ENCODE measurements around the gene MOCS1. TPM values are rescaled to one million over a fixed set of nuclear protein-coding genes. Genes with fewer than 3 reads are reported as not detected.

The MOCS1 gene
- polyA plus RNA-seq, 1 donor, result 11.0 TPM

DNA sequence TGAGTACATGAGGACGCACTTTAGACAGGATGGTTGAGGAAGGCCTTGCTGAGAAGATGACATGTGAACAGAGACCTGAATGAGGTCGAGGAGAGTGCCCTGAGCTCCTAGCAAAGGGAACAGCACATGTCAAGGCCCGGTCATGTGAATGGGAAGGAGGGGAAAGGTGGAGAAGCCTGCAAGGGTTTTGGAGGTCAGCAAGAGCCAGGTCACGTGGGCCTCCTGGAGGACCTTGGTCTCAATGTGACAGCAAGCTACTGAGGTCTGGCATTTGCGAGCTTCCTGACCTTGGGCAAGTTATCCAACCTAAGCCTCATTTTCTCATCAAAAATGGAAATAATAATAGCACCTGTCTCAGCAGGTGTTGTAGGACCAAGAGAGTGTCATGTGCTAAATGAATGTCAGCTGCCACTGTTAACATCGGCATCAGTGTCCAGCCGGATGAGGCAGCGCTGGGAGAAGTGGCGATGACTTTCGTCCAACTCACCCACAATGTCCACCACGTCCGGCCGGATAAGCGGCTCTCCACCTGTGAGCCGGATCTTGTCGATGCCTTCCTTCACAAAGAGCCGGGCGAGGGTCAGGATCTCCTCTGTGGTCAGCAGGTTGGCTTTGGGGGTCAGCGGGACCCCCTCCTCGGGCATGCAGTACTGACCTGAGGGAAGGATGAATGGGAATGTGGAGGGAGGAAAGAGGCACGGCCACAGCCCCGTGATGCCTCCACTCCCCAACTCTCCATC is 8.9 kb downstream of the MOCS1 start:
- no peak for DNase-seq

DNA sequence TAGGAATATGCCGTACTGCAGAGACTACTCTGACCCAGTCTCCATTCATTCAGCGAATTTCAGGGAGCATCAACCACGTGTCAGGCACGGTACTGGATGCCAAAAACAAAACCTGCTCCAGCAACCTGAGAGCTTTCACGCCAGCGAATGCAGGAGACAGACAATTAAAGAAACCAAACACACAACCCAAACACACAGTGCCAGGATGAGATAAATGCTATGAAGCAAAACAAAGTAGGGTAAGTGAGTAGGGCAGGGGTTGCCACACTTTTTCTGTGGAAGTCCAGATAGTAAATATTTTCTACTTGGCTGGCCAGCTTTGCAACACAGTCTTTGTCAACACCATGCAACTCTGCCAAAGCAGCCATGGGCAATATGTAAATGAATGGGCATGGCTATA is 10.0 kb downstream of the MOCS1 start:
- DNase-seq, result no peak

DNA sequence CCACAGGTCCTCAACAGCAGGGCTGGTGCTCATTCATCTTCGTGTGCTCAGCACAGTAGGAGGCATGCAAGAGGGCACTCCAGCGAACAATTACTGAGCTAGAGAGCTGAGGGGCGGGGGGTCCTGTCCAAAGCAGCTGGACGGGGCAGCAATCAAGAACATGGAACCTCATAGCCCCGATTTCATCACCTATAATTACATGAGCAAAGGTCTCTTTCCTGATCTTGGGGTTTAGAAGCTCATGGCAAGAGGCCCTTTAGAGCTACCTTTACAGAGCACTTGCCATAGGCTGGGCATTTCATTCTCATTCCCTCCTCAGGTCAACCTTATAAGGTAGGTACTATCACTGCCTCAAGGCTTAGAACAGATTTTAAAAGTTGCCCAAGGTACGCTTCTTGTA is 10.4 kb downstream of the MOCS1 start:
- no peak for DNase-seq

DNA sequence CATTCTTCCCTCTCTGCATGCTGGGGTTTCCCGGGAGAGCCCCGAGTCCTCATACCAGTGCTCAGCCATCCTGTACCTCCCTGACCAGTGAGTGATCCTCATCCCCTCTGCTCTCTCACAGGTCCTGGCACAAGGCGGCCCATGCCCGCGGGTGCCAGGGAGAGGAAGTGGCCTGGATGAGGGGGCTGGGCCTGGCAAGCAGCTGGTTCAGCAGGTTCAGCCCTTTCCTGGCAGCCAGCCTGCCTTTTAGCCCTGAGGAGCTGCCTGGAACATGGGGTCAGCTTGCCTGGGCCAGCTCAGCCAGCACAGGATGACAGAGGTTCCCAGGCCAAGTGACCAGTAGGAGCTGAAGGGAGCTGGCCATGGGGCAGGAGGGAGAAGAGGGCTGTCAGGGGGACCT is 10.9 kb downstream of the MOCS1 start:
- no peak for DNase-seq

DNA sequence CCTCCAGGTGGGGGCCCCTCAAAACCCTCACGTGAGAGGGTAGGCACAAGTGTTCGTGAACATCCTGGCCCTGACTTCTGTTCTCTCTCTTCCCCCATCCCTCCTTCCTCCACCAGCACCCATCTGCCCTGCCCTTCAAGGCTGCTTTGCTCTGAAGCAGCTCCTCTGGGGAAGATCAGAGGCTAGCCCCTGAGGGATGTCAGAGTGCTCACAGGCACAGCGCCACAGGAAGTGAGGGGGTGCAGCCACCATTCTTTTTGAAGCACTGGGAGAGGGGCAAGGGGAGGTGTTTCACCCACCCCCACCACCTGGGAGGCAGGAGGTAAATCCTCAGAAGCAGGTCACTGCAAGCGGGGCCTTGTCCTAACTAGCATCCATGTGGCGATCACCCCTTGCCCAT is 11.4 kb downstream of the MOCS1 start:
- DNase-seq, result no peak

DNA sequence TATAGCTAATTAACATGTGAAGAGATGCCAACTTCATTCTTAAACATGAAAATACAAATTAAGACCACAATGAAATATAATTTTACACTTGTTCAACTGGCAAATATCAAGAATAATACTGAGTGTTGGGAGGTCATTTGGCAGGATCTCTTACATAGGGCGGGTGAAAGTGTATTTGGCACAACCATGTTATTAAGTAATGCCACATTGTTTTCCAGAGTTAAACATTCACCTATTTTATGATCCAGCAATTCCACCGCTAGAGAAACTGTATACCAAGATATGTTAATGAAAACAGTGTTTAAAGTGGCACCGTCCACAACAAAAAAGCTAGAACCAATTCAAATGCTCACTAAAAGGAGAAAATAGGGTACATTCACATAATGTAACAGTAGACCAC is 14.1 kb downstream of the MOCS1 start:
- no peak for DNase-seq

DNA sequence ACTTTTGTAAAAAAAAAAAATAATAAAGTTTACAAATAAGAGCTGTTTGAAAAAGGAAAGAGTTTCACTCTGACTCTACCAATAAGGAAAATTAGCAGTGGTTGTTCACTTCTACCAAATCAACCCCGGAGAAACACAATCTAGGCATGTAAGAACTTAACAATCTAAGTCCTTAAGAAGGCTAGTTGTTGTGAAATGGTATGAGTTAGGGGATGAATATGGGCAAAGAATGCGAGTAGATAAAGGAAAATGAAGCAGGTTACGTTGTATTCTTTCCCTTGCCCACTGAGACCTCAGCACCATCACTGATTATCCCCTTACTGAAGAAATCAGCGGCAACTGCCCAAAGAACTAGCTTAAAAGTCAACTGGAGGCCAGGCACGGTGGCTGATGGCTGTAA is 15.4 kb downstream of the MOCS1 start:
- no peak for DNase-seq

DNA sequence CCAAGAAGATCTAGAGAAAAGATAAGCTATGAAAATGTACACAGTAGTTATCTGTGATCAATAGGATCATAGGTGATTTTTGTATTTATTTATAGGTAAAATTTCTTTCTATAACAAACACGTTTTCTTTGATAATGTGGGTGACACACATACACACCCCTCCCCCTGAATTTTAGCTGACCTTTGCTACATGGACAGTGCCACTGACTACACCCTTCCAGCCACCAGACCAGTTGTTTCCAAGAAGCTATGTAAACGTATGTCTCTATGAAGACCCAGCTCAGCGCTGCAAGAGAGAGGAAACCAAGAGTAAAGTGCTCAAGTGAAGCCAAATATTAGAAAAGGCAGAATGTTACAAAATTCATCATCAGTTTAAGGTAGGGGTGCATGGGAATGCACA is 16.3 kb downstream of the MOCS1 start:
- DNase-seq, result no peak

DNA sequence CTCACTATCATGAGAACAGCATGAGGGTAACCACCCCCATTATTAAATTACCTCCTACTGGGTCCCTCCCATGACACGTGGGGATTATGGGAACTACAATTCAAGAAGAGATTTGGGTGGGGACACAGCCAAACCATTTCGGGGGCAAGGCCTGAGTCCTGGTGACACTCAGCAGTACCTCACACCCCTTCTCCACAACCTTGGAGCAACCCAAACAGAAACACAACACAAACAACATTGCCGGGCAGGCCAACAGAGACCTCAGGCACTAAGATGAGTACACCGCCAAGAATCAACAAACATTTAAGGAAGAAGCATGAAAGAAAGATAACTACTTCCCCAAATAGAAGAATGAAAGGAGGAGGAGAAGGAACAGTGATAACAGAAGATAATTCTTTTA is 16.9 kb downstream of the MOCS1 start:
- DNase-seq, result no peak

DNA sequence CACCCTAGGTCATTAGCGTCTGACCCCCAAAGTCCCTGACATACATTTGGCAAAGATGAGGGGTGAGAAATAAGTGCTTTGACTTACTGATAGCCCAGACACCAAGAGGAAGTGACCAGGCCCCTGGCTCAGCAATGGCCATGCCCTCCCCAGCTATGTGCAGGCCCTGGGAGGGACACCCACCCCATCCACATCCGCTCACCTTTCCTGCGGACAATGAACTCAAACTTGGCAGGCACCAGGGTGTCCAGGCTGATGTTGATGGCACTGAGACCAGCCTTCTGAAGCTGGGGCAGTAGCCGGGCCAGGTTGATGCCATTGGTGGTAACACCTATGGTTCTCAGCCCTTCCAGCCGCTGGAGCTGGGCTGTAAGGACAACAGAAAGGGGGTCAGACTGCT is 18.4 kb downstream of the MOCS1 start:
- no peak for DNase-seq

DNA sequence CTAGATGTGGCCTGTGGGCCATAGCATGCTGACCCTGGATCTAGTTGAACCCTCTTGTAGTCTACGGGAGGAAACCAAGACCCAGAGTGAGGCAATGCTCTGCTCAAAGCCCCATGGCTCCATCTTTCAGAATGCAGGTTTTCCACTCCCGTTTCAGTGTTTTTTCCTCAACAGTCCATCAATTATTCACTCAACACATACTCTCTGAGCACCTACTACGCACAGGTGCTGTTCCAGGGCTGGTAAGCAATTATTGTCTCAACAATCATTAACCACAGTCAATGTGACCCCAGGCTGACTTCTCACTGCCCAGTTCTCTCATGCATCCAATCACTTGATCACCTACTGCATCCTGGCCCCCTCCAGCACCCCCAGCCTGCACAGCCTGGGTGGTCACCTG is 20.0 kb downstream of the MOCS1 start:
- DNase-seq, result no peak

DNA sequence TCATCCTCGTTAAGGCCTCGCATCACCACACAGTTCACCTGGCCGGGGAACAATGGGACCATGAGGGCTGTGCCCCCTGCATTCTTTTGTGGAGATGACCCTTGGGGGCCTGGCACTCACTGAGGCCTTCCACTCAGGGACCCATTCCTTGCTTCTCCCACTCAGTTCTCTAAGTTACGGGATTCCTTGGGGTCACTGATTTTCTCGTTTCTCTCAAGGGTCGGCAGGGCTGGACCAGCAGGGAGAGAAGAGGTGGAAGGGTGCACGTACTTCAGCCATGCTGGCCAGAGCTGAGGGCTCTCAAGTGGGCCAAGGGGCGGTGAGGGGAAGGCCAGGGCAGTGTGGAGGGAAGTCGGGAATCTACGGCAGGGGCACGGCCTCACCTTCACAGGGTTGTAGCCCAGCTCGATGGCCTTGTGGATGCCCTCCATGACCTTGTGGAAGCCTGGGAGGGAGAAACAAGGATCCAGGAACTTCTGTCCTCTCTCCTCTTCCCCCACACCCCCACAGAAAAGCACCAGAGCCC is 20.8 kb downstream of the MOCS1 start:
- no peak for DNase-seq

DNA sequence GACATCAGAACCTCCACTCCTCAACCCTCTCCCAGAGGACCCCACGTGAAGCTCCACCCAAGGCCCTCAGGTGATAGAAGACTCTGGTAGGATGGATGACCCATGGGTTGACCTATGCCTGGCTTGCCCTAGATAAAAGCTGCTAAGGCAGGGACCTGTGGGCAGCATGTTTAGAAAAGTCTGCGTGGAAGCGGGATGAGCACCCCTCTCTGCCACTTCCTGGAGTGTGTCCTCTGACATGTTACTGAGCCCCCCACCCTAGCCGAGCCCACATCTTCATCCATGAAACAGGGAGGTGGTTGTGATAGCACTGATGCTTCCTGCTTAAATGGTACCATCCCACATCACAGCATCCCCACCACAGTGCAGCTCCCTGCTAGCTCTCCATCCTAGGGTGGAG is 21.8 kb downstream of the MOCS1 start:
- no peak for DNase-seq

DNA sequence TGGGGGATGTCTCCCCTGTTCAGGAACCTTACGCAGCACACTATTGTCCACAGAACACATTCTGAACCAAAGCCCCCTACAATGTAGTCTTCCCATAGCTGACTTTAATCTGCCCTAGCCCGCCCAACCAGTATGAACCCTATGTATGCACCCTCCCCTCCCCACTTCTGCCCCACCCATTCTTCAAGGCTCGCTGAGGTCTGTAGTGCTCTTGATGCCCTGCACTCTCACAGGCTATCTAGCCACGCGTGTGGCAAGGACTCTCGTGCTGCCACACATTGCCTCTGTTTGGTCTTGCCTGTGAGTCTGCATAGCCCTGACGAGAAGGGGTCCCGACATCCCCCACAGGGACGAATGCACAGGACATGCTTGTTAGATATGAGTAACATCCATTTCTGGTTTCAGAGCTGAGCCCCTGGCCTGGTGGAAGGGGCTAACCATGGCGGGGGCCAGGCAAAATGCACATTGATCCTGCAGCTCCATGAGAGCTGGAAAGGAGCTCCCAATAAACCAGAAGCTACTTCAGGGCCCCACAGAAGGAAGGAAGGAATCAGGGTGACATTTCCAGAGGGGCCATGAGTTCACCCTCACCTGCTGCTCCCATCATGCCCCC is 22.6 kb downstream of the MOCS1 start:
- DNase-seq, result no peak

DNA sequence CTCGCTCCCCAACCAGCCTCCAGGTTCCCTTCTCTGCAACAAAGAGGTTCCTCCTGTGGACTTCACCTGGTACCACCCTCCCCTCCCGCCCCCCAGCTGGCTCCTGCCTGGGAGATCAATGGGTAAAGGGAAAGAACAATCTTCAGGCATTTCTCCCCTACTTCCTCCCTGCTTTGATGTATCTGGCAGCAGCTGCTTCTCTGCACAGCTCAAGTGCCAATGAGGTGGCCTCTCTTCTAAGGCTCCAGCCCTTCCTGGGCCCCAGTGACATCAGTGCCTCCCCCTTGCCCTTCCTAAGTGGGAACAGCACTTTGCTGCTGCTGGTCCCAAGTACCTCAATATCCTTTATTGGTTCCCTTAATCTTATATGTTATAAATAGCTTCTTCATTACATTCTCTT is 23.5 kb downstream of the MOCS1 start:
- no peak for DNase-seq

DNA sequence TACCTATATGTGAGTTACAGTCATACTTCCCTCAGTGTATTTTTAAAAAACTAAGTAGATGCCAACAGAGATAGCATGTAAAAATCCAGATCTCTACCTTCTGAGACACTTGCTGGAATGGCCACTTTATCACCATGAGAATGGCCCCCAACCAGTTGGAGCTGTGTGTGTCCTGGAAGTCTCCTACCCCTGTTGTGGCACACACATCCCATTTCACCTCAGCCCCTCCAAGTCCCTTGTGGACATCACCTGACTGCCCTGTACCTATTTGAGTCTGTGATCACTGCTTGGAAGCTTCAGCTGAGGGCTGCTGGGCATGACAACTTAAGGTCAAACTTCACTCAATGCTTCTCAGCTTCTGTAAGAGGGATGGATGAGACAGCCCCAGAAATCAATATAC is 24.1 kb downstream of the MOCS1 start:
- DNase-seq, result no peak

DNA sequence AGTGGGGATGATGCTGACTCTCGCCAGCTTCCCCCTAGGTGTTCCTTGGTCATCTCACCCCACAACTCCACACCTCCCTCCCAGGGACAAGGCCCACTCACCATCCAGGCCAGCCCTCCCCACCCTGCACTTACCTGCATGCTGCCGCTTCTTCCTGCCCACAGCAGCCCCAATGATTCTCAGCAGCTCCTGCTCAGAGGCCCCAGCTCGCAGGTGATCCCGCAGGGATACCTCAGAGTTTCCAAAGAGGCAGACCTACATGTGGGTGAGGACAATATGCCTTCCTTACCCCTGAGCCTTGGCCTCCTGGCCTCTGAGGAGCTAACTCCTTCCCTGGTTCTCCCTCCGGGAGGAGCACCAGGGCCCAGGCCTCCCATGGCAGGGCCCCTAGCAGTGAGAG is 24.6 kb downstream of the MOCS1 start:
- DNase-seq, result no peak

DNA sequence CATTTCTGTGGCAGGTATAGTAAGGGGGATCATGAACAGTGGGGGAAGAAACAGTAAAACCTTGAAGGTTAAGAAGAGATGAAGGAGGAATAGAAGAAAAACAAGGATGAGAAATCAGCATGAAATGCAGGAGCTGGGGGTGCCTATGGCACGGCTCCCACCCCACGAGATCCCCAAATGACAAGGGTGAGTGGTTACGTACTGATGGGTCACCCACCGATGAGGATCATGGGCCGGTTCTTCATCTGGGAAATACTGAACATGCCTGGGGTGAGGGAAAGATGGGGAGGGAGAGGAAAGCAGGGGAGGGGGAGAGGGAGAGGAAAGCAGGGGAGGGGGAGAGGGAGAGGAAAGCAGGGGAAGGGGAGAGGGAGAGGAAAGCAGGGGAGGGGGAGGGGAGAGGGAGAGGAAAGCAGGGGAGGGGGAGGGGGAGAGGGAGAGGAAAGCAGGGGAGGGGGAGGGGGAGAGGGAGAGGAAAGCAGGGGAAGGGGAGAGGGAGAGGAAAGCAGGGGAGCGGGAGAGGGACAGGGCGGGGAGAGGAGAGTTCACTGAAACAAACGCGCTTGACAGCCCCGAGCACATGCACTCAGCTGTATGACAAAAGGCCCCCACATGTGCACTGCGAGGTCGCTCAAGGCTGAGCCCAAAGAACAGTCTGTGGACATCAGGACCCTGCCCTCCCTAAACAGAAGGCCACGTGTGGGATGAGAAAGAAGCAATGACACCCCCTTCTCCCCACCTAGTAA is 25.3 kb downstream of the MOCS1 start:
- no peak for DNase-seq

DNA sequence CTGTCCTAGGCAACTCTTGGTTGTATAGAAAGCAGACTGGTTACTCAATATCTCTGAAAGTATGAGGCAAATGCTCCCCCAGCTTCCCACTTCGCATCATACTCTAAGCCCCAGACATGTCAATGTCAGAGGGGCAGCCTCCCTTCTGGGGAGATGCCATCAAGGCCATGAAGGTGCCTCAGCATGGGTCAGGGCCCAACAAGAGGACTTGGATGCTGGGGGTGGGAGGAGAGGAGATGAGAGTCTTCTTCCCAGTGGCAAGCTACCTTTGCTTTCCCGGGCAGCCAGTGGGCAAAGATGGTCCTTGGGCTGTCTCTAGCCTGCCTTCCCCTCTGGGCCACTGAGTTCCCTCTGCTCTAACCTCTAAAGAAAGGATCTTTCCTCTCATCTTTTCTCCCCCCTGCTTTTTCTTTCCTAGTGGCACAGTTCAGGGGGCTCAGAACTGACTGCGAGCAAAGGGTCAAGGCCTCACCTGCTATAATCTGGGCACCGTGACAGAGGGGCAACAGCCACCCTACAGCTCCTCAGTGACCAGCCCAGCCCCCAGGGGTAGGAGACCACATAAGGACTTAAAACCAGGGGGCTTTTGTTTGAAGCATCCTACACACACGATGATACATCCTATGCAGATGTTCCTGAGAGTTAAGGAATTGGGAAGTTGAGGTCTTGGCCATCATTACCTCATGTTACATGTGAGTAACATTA is 26.2 kb downstream of the MOCS1 start:
- DNase-seq, result no peak

DNA sequence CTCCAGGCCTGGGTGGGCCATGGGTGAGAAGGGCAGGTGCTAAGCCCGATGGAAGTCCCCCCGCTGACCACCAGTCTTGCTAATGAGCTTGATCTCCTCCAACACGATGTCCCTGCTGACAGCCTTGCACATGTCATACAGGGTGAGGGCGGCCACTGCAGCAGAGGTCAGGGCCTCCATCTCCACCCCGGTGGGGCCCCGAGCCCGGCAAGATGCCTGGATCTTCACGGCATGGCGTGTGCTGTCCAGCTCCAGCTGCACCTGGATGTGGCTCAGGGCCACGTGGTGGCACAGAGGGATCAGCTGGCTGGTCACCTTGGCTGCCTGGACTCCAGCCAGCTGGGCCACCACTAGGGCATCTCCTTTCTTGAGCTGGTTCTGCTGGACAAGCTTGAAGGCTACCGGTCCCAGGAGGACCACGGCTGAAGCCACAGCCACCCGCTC is 27.9 kb downstream of the MOCS1 start:
- DNase-seq, result no peak

DNA sequence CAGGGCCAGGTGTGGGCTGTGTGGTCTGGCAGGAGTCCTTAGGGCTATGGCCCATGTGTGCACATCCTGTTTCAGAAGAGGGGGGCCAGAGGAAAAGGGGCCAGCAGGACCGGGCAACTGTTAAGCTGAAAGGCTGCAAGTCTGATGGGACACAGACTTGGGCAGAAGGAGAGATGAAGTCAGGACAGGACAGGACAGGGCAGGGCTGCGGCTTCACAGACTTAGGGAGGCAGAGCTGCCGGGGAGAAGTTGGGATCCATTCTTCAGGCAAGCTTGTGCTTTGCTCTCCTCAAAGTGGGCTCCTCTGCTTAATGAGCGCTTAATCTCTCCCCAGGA is 28.7 kb downstream of the MOCS1 start:
- no peak for DNase-seq

DNA sequence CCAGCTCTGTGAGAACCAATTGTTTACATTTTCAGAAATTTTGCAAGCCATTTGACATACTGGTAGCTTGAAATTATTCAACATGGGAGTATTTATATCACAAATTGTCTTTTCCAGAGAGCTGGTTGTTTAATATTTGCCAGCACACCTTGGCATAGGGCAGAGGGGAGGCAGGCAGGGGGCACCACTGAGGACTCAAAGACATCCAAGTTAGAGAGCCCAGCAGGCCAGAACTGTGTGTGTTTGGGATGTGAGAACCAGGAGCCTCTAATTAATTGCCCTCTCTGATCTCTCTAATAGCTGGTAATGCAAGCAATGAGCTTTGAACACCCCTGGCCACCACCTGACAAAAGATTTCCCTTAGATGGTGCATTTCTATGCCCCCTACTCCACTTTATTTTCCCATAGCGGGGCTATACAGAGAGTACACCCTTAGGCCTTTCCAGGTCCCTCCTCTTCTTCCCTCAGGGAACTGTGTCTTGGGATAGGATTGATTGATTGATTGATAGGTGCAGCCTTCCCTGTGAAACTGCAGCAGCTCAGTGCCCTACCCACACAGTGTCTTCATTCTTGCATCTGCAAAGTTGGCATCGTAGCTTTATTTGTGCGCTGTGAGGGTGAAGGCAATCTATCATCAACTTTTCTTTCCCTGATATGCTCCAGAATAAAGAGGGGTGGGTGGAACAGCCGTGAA is 29.2 kb downstream of the MOCS1 start:
- no peak for DNase-seq
